OCI-LY3 (cell line): ENCODE measurements around the gene MAPK12.

Experiments used
- EZH2phosphoT487 ChIP-seq: fragments of 200-600 bp; shearing (Covaris generic); IDR thresholded peaks from 2 replicates; pipeline ENCODE4 v1.6.1; 2018; ENCODE audit warnings: antibody characterized with exemption, mixed run types, low read depth
- TF ChIP-seq, protein P1 (sequence below): fragments of 200-600, 300-600 bp; sonication (generic); IDR thresholded peaks from 2 replicates; pipeline ENCODE4 v1.5.1; 2014; ENCODE audit warnings: antibody characterized with exemption, low read length, low read depth

DNA sequence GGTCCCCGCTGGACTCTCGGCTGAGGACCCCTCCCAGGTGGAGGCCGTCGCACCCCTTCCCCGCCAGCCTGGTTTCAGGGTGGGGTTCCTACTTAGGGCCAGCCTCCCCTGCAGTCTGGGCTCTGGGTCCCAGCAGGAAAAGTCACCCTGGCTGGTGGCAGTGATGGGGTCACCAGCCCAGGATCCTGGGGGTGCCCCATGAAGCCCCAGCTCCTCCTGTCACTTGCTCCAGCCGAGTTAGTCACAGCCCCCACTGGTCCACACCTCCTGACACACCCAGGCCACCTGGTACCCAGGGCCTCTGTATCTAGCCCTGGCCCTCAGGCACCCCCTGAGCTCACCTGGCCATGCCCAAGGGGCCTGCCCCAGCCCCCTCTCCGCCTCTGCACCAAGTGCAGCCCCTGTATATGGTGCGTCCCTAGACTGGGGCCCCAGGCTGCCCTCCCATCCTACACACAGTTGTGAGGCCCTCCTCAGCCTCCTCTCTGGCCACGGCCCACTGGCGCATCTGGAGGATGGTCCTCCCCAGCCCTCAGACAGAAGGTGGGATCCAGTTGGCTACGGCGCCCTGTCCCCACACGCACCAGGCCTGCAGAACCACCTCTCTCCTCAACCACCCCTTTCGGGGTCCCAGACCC, 39.3 kb upstream of the MAPK12 start:
- TF ChIP-seq, protein P1, sequence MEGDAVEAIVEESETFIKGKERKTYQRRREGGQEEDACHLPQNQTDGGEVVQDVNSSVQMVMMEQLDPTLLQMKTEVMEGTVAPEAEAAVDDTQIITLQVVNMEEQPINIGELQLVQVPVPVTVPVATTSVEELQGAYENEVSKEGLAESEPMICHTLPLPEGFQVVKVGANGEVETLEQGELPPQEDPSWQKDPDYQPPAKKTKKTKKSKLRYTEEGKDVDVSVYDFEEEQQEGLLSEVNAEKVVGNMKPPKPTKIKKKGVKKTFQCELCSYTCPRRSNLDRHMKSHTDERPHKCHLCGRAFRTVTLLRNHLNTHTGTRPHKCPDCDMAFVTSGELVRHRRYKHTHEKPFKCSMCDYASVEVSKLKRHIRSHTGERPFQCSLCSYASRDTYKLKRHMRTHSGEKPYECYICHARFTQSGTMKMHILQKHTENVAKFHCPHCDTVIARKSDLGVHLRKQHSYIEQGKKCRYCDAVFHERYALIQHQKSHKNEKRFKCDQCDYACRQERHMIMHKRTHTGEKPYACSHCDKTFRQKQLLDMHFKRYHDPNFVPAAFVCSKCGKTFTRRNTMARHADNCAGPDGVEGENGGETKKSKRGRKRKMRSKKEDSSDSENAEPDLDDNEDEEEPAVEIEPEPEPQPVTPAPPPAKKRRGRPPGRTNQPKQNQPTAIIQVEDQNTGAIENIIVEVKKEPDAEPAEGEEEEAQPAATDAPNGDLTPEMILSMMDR, result no peak
- no peak for TF ChIP-seq EZH2phosphoT487
